H9 (cell line): ENCODE data around the gene NCLN. TPM values are rescaled to one million over a fixed set of nuclear protein-coding genes. Genes with fewer than 3 reads are reported as not detected.

Experiments used
- DNase-seq: peaks from one replicate; pipeline ENCODE4 v3.0.0-alpha.2; 2017
- H2AFZ ChIP-seq: one replicate; pipeline ENCODE4 v1.6.1; 2013; ENCODE audit warnings: mild to moderate bottlenecking, low read length, control low read depth, moderate library complexity
- H2AK5ac ChIP-seq: 2 replicates; pipeline ENCODE4 v1.6.1; 2013; ENCODE audit warnings: low read length, control low read depth, mixed read lengths; ENCODE audit not compliant: insufficient read length
- H2BK120ac ChIP-seq: one replicate; pipeline ENCODE4 v1.6.1; 2013; ENCODE audit warnings: low read depth, mild to moderate bottlenecking, low read length, control low read depth, inconsistent platforms; ENCODE audit not compliant: poor library complexity, severe bottlenecking
- H2BK12ac ChIP-seq: 2 replicates; pipeline ENCODE4 v1.6.1; 2013; ENCODE audit warnings: low read length, control low read depth, mixed read lengths, low read depth; ENCODE audit not compliant: insufficient read length
- H2BK15ac ChIP-seq: 2 replicates; pipeline ENCODE4 v1.6.1; 2013; ENCODE audit warnings: low read depth, low read length, control low read depth
- H2BK20ac ChIP-seq: one replicate; pipeline ENCODE4 v1.6.1; 2013; ENCODE audit warnings: low read depth, mild to moderate bottlenecking, low read length, control low read depth, inconsistent platforms; ENCODE audit not compliant: poor library complexity, severe bottlenecking
- H2BK5ac ChIP-seq: 2 replicates; pipeline ENCODE4 v1.6.1; 2013; ENCODE audit warnings: low read length, control low read depth, mixed read lengths; ENCODE audit not compliant: insufficient read length
- H3K14ac ChIP-seq: 2 replicates; pipeline ENCODE4 v1.6.1; 2013; ENCODE audit warnings: low read length, control low read depth; ENCODE audit not compliant: insufficient read depth
- H3K18ac ChIP-seq: 2 replicates; pipeline ENCODE4 v1.6.1; 2013; ENCODE audit warnings: low read depth, mild to moderate bottlenecking, mixed read lengths, low read length, control low read depth; ENCODE audit not compliant: insufficient read length
- H3K23ac ChIP-seq: 2 replicates; pipeline ENCODE4 v1.6.1; 2013; ENCODE audit warnings: low read length, control low read depth, mixed read lengths, low read depth; ENCODE audit not compliant: insufficient read length
- H3K23me2 ChIP-seq: 2 replicates; pipeline ENCODE4 v1.6.1; 2013; ENCODE audit warnings: low read depth, mild to moderate bottlenecking, mixed read lengths, low read length, control low read depth; ENCODE audit not compliant: insufficient read length, poor library complexity, severe bottlenecking
- H3K27ac ChIP-seq: 2 replicates; pipeline ENCODE4 v1.5.1; 2013; ENCODE audit warnings: low read length, control low read depth, mixed read lengths, low read depth; ENCODE audit not compliant: insufficient read length
- H3K27me3 ChIP-seq: 2 replicates; pipeline ENCODE4 v1.6.1; 2013; ENCODE audit warnings: low read length, control low read depth, inconsistent platforms; ENCODE audit not compliant: insufficient read depth
- H3K4ac ChIP-seq: 2 replicates; pipeline ENCODE4 v1.6.1; 2013; ENCODE audit warnings: low read depth, mild to moderate bottlenecking, control low read depth, inconsistent platforms, low read length, moderate library complexity
- H3K4me1 ChIP-seq: 2 replicates; pipeline ENCODE4 v1.6.1; 2013; ENCODE audit warnings: low read length, control low read depth, inconsistent platforms; ENCODE audit not compliant: insufficient read depth
- H3K4me2 ChIP-seq: 2 replicates; pipeline ENCODE4 v1.6.1; 2013; ENCODE audit warnings: low read length, control low read depth, mixed read lengths; ENCODE audit not compliant: insufficient read length, insufficient read depth
- H3K56ac ChIP-seq: 2 replicates; pipeline ENCODE4 v1.6.1; 2013; ENCODE audit warnings: low read depth, mild to moderate bottlenecking, mixed read lengths, low read length, control low read depth; ENCODE audit not compliant: insufficient read length
- H3K79me1 ChIP-seq: 2 replicates; pipeline ENCODE4 v1.6.1; 2013; ENCODE audit warnings: low read depth, mild to moderate bottlenecking, moderate library complexity, low read length, control low read depth, inconsistent platforms; ENCODE audit not compliant: insufficient read depth, poor library complexity, severe bottlenecking
- H3K79me2 ChIP-seq: 2 replicates; pipeline ENCODE4 v1.6.1; 2013; ENCODE audit warnings: low read length, control low read depth, inconsistent platforms; ENCODE audit not compliant: insufficient read depth
- H3K9ac ChIP-seq: 2 replicates; pipeline ENCODE4 v1.6.1; 2013; ENCODE audit warnings: low read length, control low read depth, mixed read lengths; ENCODE audit not compliant: insufficient read length; ENCODE audit errors: extremely low read depth
- H3K9me3 ChIP-seq: one replicate; pipeline ENCODE4 v1.6.1; 2013; ENCODE audit warnings: low read depth, low read length, inconsistent platforms; ENCODE audit not compliant: control insufficient read depth
- H3T11ph ChIP-seq: one replicate; pipeline ENCODE4 v1.6.1; 2013; ENCODE audit warnings: mild to moderate bottlenecking, low read length, control low read depth, inconsistent platforms
- H4K20me1 ChIP-seq: one replicate; pipeline ENCODE4 v1.6.1; 2013; ENCODE audit not compliant: control insufficient read depth, insufficient read length, insufficient read depth
- H4K5ac ChIP-seq: 2 replicates; pipeline ENCODE4 v1.6.1; 2013; ENCODE audit warnings: low read depth, mild to moderate bottlenecking, mixed read lengths, low read length, control low read depth; ENCODE audit not compliant: insufficient read length
- H4K8ac ChIP-seq: replicated peaks from 2 replicates; pipeline ENCODE4 v1.6.1; 2013; ENCODE audit warnings: low read length, control low read depth, mixed read lengths, low read depth; ENCODE audit not compliant: insufficient read length
- H4K91ac ChIP-seq: 2 replicates; pipeline ENCODE4 v1.6.1; 2013; ENCODE audit warnings: low read depth, mild to moderate bottlenecking, moderate library complexity, mixed read lengths, low read length, control low read depth; ENCODE audit not compliant: insufficient read length
- H3K27ac Mint-ChIP-seq, 3 experiments: 2 replicates in 2 of 3; 3 replicates in 1 of 3; pipeline ENCODE4 v1.8.0; 2020 to 2021; ENCODE audit warnings: mixed read lengths in 3 of 3, mild to moderate bottlenecking in 1 of 3, moderate library complexity in 1 of 3
- H3K27me3 Mint-ChIP-seq: 2 replicates; pipeline ENCODE4 v1.8.0; 2021; ENCODE audit warnings: low read depth, mild to moderate bottlenecking, moderate library complexity, mixed read lengths
- H3K36me3 Mint-ChIP-seq, 3 experiments: 2 replicates in 2 of 3; 3 replicates in 1 of 3; pipeline ENCODE4 v1.8.0; 2020 to 2021; ENCODE audit warnings: low read depth in 3 of 3, mixed read lengths in 3 of 3; ENCODE audit not compliant: insufficient read depth in 1 of 3
- H3K4me1 Mint-ChIP-seq, 2 experiments: 2 replicates each; pipeline ENCODE4 v1.8.0; 2020; ENCODE audit warnings: mixed read lengths in 2 of 2
- H3K4me3 Mint-ChIP-seq, 2 experiments: 2 replicates in 1 of 2; 3 replicates in 1 of 2; pipeline ENCODE4 v1.8.0; 2020 to 2021; ENCODE audit warnings: mild to moderate bottlenecking in 2 of 2, mixed read lengths in 2 of 2, moderate library complexity in 1 of 2
- H3K9me3 Mint-ChIP-seq, 2 experiments: 2 replicates in 1 of 2; 3 replicates in 1 of 2; pipeline ENCODE4 v1.8.0; 2020; ENCODE audit warnings: mild to moderate bottlenecking in 2 of 2, mixed read lengths in 2 of 2, moderate library complexity in 1 of 2
- WGBS: extraction: QIAGEN DNeasy Blood & Tissue Kit; methylation state at CpG from one replicate; pipeline ENCODE4 v1.1.7; 2013; ENCODE audit warnings: missing lambda C conversion rate, low lambda C conversion rate, mixed read lengths; ENCODE audit not compliant: insufficient read length; ENCODE audit errors: extremely low coverage; 5-methylcytosine and 5-hydroxymethylcytosine counted together
- total RNA-seq: library from RNA; stranded (reverse); gene quantifications from 2 replicates; pipeline ENCODE4 v1.2.1, GENCODE V29; 2021
- TF ChIP-seq, protein P1 (sequence below): fragments of 200-600 bp; sonication (generic); conservative IDR thresholded peaks from 3 replicates; pipeline ENCODE4 v1.8.0; 2021; ENCODE audit warnings: antibody characterized with exemption, mild to moderate bottlenecking

Gene NCLN
- total RNA-seq, 1 experiment from 2014 or later = 94.8 TPM

DNA sequence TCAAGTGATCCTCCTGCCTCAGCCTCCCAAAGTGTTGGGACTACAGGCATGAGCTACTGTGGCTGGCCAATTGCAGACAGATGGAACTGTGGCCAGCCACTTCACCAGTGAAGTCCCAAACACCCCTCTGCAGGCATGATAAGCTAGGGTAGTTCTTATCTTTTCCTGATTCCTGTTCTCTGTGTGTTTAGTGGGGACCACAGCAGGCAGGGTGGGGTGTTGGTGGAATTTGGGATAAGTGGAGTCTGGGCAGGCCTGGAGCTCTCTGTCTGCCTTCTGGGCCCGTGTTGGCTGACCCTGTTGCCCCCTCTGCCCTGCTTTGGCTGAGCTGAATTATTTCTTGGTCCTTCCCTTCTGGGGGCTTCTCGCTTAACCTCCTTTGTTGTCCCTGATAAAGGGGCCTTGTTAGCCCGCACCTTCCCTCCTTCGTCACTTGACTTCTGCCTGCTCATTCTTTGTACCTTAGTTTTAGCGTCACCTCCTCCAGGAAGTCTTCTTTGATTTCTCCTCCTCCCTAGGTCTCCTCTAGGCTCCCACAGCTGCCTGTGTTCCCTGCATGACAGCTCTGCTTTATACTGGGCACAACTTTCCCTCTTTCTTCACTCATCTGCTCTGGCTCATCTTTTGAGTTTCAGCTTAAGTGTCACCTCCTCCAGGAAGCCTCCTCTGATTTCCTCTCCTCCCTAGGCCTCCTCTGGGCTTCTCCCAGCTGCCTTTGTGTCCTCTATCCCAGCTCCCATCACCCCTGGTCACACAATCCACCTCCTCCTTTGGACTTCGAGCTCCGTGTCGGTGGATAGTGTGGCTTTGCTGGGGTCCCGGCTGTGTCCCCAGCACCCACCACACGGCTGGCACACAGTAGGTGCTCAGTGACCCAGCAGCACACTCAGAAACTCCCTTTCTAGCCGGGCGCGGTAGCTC, 1.7 kb upstream of the NCLN start:
- H3K4me2 ChIP-seq = no peak overlapping the region
- no peaks in the 10 kb centered on the region; a peak in 1 of 5 replicates for H3K9me3 Mint-ChIP-seq
- no peak overlapping the region; a peak in 1 of 7 replicates for H3K27ac Mint-ChIP-seq
- H4K20me1 ChIP-seq = no peaks in the 10 kb centered on the region
- H2BK5ac ChIP-seq = no peak overlapping the region
- H3K79me2 ChIP-seq = peaks cover 16% of the 10 kb centered on the region; the same call in 1 of the 2 replicates
- H4K8ac ChIP-seq = no peak overlapping the region
- H3K4me1 Mint-ChIP-seq = peaks cover 14 to 21% of the 10 kb centered on the region in 2 experiments
- no peak overlapping the region; the same call in 1 of the 2 replicates for H3K14ac ChIP-seq
- peak overlapping the region in 1 of 2 experiments; percentile 99; a peak in 2 of 5 replicates for H3K4me3 Mint-ChIP-seq
- no peak overlapping the region for H4K5ac ChIP-seq
- no peaks in the 10 kb centered on the region for H3K27me3 ChIP-seq
- no peak overlapping the region for H3K23ac ChIP-seq
- H3K9me3 ChIP-seq = no peaks in the 10 kb centered on the region
- H3K9ac ChIP-seq = no peak overlapping the region
- H2AK5ac ChIP-seq = no peak overlapping the region
- no peak overlapping the region for H3T11ph ChIP-seq
- H3K36me3 Mint-ChIP-seq = peaks cover 6 to 7% (median 6%) of the 10 kb centered on the region in 3 experiments; a peak in 6 of 7 replicates
- H3K79me1 ChIP-seq = peaks cover 18% of the 10 kb centered on the region
- H2BK15ac ChIP-seq = no peak overlapping the region
- H4K91ac ChIP-seq = no peak overlapping the region
- H3K23me2 ChIP-seq = peaks cover 8% of the 10 kb centered on the region
- H3K4ac ChIP-seq = no peak overlapping the region; the same call in 1 of the 2 replicates
- no peak for DNase-seq
- no peak overlapping the region for H3K56ac ChIP-seq
- H3K4me1 ChIP-seq = no peaks in the 10 kb centered on the region
- H2AFZ ChIP-seq = no peak overlapping the region
- H2BK120ac ChIP-seq = no peak overlapping the region
- TF ChIP-seq, protein P1, sequence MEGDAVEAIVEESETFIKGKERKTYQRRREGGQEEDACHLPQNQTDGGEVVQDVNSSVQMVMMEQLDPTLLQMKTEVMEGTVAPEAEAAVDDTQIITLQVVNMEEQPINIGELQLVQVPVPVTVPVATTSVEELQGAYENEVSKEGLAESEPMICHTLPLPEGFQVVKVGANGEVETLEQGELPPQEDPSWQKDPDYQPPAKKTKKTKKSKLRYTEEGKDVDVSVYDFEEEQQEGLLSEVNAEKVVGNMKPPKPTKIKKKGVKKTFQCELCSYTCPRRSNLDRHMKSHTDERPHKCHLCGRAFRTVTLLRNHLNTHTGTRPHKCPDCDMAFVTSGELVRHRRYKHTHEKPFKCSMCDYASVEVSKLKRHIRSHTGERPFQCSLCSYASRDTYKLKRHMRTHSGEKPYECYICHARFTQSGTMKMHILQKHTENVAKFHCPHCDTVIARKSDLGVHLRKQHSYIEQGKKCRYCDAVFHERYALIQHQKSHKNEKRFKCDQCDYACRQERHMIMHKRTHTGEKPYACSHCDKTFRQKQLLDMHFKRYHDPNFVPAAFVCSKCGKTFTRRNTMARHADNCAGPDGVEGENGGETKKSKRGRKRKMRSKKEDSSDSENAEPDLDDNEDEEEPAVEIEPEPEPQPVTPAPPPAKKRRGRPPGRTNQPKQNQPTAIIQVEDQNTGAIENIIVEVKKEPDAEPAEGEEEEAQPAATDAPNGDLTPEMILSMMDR = no peak
- WGBS = no CpG with 5 or more reads among the region's 13 CpGs
- H2BK20ac ChIP-seq = no peak overlapping the region
- no peak overlapping the region for H3K18ac ChIP-seq
- no peak overlapping the region for H2BK12ac ChIP-seq
- H3K27ac ChIP-seq = no peak overlapping the region
- peaks cover 1% of the 10 kb centered on the region; the same call in 1 of the 2 replicates for H3K27me3 Mint-ChIP-seq
